ENCODE results near the gene TRAF3.
"Not testable (repeated sequence)": the region's sequence is repeated elsewhere in the genome, so short reads cannot be mapped to it uniquely, and the experiment has no call there.

The TRAF3 gene

GRCh38 chr14:102809870-102810269 is 32.6 kb downstream of the TRAF3 start:
- no peak for DNase-seq

DNA sequence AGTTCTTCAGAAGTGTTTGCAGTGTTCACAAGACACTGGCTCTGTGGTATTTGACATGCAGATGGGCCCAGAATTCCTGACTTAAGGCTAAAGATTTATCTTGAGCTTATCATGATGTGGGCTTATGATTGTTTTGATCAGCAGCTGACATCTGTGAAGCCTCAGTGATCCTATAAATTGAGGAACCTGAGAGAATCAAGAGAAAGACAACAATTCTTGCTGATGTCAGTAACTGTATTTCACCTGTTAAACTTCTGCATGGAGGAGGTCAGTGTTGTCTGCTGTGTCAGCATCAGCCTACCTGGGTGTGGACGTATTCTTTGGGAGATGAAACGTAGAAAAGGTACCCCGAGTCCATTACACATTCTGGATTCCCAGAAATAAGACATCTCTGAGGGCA is 33.3 kb downstream of the TRAF3 start:
- no peak for DNase-seq

- DNase-seq = no peak
Observed at GRCh38 chr14:102811254-102811963, 34.2 kb downstream of the TRAF3 start.

DNA sequence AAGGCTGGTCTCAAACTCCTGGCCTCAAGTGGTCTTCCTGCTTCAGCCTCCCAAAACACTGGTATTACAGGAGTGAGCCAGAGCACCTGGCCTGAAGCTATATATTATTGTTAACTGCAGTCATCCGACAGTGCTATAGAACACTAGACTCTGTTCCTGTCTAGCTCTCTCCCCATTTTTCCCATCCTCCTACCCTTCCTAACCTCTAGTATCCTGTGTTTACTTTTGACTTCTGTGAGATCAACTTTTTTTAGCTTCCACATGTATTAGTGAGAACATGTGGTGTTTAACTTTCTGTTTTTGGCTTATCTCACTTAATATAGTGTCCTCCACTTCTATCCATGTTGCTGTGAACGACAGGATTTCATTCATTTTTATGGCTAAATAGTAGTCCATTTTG is 34.7 kb downstream of the TRAF3 start:
- DNase-seq = no peak

DNA sequence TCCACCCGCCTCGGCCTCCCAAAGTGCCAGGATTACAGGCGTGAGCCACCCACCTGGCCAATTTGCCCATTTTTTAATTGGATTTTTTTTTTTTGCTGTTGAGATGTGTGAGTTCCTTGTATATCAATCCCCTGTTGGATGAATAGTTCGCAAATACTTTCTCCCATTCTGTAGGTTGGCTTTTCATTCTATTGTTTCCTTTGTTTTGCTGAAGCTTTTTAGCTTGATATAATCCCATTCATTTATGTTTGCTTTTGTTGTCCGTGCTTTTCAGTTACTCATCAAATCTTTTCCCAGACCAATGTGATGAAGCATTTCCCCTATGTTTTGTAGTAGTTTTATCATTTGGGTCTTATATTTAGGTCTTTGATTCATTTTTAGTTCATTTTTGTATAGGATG is 36.4 kb downstream of the TRAF3 start:
- DNase-seq = no peak

DNA sequence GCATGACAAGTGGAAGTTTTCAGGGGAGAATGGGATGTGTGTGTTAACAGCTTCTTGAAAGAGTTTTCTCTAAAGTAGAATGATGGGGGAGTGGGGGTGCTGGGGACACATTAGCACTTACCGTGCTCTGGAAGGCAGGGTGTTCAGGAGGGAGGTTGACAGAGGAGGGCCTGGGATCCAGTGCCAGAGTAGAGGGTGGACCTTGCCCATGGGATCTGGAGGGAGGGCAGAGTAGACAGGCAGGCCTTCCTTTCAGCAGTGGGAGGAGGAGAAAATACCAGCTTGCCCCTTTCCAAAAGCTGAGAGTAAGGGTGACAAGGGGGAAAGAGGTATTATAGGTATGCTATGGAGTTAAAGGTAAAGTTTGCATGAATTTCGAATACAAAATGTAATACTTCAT is 40.1 kb downstream of the TRAF3 start:
- no peak for DNase-seq

- DNase-seq = no peak
Observed at GRCh38 chr14:102817942-102818940, 41.0 kb downstream of the TRAF3 start.

- peak; percentile 84 for DNase-seq
Observed at GRCh38 chr14:102819176-102819628, 42.0 kb downstream of the TRAF3 start.

DNA sequence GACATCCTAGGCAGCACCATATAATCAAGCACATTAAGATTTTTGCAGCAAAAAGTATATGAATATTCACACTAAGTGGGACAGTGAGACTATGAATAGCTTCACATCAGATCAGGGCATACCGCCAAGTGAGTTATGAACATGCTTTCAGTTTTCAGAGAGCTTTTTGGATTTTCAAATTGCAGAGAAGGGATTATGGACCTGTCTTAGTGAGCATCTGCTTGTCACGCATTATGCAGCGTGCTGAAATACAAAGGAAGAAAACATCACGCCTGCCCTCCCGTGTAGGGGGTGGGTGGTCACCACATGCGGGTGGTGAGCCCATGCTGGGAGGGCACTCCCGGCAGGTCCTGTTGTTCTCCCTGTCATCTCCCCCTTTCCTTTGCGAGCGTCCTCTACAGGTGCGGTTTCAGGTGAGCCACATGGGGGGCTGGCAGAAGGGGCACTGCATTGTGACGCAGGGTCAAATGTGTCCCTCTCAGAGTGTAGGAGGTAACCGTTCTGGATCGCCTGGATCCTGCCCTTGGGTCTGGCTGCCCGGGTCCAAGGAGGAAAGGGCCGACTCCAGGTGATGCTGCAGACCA is 42.6 kb downstream of the TRAF3 start:
- DNase-seq = peak; percentile 19

GRCh38 chr14:102821252-102821651 is 44.0 kb downstream of the TRAF3 start:
- no peak for DNase-seq

GRCh38 chr14:102822311-102822863 is 45.1 kb downstream of the TRAF3 start:
- DNase-seq = peak; percentile 55

GRCh38 chr14:102822887-102823286 is 45.6 kb downstream of the TRAF3 start:
- not testable (repeated sequence) for DNase-seq

DNA sequence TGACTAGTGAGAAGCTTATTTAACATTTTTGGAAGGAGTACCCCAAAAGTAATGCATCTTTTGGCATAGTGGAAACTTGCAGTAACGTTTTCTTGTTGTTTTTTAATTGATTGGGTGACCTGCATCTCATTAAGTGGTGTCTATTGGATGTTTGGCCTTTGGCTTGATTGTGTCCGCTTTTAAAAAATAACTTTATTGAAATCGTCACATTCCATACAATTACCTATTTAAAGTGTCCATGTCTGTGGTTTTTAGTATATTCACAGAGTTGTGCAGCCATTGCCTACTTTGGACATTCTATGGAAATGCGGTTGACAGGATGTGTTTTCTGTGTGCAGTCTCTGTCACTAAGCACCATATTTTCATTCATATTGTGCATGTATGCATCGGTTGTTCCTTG is 46.3 kb downstream of the TRAF3 start:
- DNase-seq = no peak

DNA sequence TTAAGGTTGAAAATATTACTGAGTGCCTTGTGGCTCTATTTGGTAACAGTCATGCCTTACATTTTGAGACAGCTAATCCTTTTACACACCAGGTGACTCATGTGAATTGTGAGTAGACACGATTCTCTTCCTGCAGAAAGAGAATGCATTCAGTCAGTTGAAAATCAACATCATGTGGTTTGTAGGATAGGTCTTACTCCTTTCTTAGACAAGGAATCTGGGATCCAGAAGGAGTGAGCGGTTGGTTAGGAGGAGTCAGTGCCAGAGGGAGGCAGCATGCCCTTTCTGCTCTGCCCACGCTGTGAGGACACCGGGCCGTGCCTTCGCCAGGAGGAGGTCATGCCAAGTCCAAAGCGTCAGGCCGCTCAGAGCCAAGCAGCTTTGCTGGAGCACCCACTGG is 47.6 kb downstream of the TRAF3 start:
- no peak for DNase-seq

- no peak for DNase-seq
Observed at GRCh38 chr14:102825307-102826095, 48.3 kb downstream of the TRAF3 start.

DNA sequence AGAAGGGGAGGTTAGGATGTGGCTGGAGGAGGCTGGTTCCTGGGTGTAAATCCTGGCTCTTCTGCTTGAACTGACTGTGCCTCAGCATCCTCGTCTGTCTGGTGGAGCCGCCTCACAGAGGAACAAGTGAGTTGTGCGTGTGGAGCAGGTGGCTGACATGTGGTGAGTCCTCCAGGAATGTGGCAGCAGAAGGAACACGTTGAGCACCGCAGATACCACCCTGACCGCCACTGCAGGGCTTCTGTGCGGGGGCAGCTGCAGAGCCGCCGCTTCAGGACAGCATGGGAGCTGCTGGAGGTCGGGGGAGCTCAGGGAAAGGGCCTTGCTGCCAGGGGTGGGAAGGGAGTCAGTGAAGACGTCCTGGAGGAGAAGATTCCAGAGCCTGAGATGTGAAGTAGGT is 48.9 kb downstream of the TRAF3 start:
- no peak for DNase-seq

DNA sequence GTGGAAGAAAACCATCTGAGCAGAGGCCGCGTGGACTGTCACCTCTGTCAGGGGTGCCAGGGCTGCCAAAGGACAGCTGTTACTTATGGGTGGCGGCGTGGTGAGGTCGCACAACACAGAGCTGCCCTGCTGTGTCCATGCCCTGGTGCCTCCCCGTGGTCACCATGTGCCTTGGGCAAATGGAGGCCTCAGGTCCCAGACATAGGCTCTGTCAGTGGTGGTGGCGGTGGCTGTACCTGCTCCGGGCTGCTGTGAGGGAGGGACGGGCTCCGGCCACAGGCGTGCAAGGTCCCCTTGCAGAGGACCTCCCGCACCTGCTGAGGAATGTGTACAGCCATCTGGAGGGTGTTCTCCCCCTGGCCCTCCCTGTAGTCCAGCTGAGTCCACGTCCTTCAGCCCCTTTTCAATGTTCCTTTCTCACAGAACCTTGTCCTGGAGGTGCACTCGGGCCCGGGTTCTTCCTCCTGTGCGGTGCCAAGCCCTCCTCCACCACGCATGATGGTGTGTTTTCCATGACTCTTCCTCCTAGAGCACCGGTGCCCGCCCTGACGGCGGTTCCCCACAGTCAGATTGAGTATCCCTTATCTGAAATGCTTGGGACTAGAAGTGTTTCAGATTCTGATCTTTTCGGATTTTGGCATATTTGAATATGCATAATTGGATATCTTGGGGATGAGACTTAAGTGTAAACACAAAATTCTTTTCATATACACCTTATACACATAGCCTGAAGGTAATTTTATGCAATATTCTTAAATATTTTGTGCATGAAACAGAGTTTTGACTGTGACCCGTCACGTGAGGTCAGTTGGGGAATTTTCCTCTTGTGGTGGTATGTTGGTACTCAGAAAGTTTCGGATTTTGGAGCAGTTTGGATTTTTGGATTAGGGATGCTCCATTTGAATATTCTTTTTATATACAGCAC is 49.8 kb downstream of the TRAF3 start:
- no peak for DNase-seq

DNA sequence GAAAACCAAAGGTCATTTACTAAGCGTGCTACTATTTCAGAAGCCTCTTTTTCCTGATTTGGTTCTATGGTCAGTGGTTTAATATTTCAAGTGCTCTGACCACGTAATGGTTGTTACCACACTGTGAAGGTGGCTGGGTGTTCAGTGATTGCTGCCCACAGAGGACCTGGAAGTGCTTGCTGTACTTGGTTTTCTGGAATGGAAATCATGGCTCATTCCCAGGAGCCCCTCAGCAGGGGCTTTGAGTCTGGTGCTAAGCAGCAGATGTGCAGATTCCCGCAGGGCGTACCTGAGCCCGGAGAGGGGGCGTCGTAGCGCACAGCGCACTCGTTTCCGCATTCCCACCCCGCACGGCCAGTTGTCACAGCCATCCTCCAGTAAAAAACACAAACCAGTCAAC is 50.5 kb downstream of the TRAF3 start:
- no peak for DNase-seq

DNA sequence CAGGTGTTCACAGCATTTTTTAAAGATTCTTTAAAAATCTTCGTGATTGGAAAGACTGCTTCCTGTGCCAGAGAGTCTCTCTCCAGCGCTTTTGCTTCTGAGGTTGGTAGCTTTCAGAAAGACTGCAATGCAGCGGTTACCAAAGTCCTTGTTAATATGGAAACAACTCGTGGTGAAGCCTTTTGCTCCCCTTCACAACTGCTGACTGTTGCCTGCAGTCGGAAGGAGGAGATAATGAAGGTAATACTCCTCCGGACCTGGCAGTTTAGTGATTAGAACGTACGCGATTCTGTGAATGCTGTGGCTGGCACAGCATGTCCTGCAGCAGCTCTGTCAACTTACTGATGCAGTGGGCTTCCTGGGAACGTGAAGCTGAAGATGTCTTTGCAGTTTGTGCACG is 50.9 kb downstream of the TRAF3 start:
- DNase-seq = no peak

DNA sequence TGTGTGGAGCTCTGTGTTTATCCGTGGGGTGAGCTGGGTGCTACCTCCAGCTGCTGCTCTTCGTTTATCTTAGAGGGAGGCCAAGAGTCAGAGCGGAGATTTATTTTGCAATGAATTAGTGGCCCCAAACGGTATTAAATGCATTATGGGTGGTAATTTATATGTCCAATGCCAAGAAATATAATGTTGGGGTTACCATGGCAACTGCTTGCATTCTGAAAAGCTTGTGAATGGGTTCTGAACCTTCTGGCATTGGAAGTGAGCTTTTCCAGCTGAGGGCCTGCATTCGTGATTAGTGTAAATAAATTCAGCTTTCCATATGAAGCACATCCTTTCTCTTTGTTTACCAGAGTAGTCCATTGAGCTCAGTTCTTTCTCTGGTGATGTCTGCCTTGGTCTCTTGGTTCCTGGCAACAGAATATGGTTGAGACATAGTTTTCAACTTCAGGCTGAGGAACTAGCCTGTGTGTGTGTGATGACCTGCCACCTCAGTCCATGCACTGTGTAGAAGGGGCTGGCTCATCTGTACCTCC is 51.8 kb downstream of the TRAF3 start:
- no peak for DNase-seq

- DNase-seq = no peak
Observed at GRCh38 chr14:102830474-102831045, 53.3 kb downstream of the TRAF3 start.

All from stimulated activated naive CD4-positive, alpha-beta T cell treated with Interleukin-2 at 50 U/mL for 16 hours (primary cell).